Endodermal cell (in vitro differentiated cells): ENCODE measurements around the gene CUL4A. TPM values are rescaled to one million over a fixed set of nuclear protein-coding genes. Genes with fewer than 3 reads are reported as not detected.

Experiments
- DNase-seq: peaks from one replicate; pipeline ENCODE4 v3.0.0-alpha.2; 2017
- H3K27ac ChIP-seq: 2 replicates; pipeline ENCODE4 v1.5.1; 2013; ENCODE audit warnings: mild to moderate bottlenecking, low read depth, low read length, moderate library complexity
- H3K27me3 ChIP-seq: 2 replicates; pipeline ENCODE4 v1.6.1; 2013; ENCODE audit warnings: mild to moderate bottlenecking, low read length, moderate library complexity; ENCODE audit not compliant: insufficient read depth, control insufficient read depth, poor library complexity, severe bottlenecking
- H3K36me3 ChIP-seq: 2 replicates; pipeline ENCODE4 v1.7.0; 2013; ENCODE audit warnings: mild to moderate bottlenecking, low read length, moderate library complexity; ENCODE audit not compliant: control insufficient read depth, insufficient read depth
- H3K4me1 ChIP-seq: one replicate; pipeline ENCODE4 v1.7.0; 2013; ENCODE audit warnings: low read length; ENCODE audit not compliant: control insufficient read depth, insufficient read depth
- H3K4me3 ChIP-seq: 2 replicates; pipeline ENCODE4 v1.5.1; 2013; ENCODE audit warnings: mild to moderate bottlenecking, low read length, moderate library complexity
- H3K9ac ChIP-seq: 2 replicates; pipeline ENCODE4 v1.6.1; 2013; ENCODE audit warnings: mild to moderate bottlenecking, low read length, moderate library complexity; ENCODE audit not compliant: poor library complexity, severe bottlenecking; ENCODE audit errors: extremely low read depth
- H3K9me3 ChIP-seq: 2 replicates; pipeline ENCODE4 v1.6.1; 2013; ENCODE audit warnings: mild to moderate bottlenecking, low read length, moderate library complexity; ENCODE audit not compliant: control insufficient read depth
- H3K27ac Mint-ChIP-seq: 2 replicates; pipeline ENCODE4 v1.8.0; 2020; ENCODE audit warnings: mixed read lengths
- H3K27me3 Mint-ChIP-seq: 2 replicates; pipeline ENCODE4 v1.8.0; 2021; ENCODE audit warnings: mild to moderate bottlenecking, mixed read lengths; ENCODE audit not compliant: insufficient read depth
- H3K36me3 Mint-ChIP-seq: 2 replicates; pipeline ENCODE4 v1.8.0; 2020; ENCODE audit warnings: low read depth, mixed read lengths
- H3K4me1 Mint-ChIP-seq: 2 replicates; pipeline ENCODE4 v1.8.0; 2020; ENCODE audit warnings: mixed read lengths
- H3K4me3 Mint-ChIP-seq: 2 replicates; pipeline ENCODE4 v1.8.0; 2020; ENCODE audit warnings: mild to moderate bottlenecking, moderate library complexity, mixed read lengths
- H3K9me3 Mint-ChIP-seq: 2 replicates; pipeline ENCODE4 v1.8.0; 2020; ENCODE audit warnings: mild to moderate bottlenecking, mixed read lengths
- CTCF ChIP-seq: fragments of 200-600 bp; sonication (generic); conservative IDR thresholded peaks from 2 replicates; pipeline ENCODE4 v1.5.0; 2021; ENCODE audit warnings: antibody characterized with exemption, mild to moderate bottlenecking
- WGBS, 2 experiments: methylation state at CpG; one replicate each; pipeline versions ENCODE4 v1.1.5 to v1.1.7; 2013; ENCODE audit warnings: missing lambda C conversion rate in 2 of 2, mixed read lengths in 1 of 2; ENCODE audit not compliant: insufficient coverage in 1 of 2, insufficient read length in 1 of 2; 5-methylcytosine and 5-hydroxymethylcytosine counted together
- total RNA-seq, 2 donors: library from RNA; stranded (reverse); fragmentation: NEBNext Ultra II Directional in 1 of 2; extraction: Animal tissue kit (Norgen Biotek cat#: 25700) in 1 of 2; gene quantifications; 2 replicates in 1 of 2; 3 replicates in 1 of 2; pipeline ENCODE4 v1.2.1, GENCODE V29; 2021

CUL4A gene
- total RNA-seq, 2 donors from 2014 or later: 92.9 to 99.4 TPM

GRCh38 chr13:113220877-113221276, 11.5 kb downstream of the CUL4A start:
- Histone ChIP-seq H3K9ac (no peak overlapping the region), H3K27ac (no peak overlapping the region), H3K4me3 (no peak overlapping the region), H3K27me3 (no peaks in the 10 kb centered on the region), H3K4me1 (peaks cover 8% of the 10 kb centered on the region), H3K36me3 (peaks cover 79% of the 10 kb centered on the region), H3K9me3 (no peaks in the 10 kb centered on the region)
- Mint-ChIP-seq H3K9me3 (no peaks in the 10 kb centered on the region), H3K27ac (peak overlapping the region; percentile 48), H3K27me3 (no peaks in the 10 kb centered on the region), H3K36me3 (peaks cover 67% of the 10 kb centered on the region), H3K4me3 (no peak overlapping the region), H3K4me1 (peaks cover 13% of the 10 kb centered on the region)
- TF ChIP-seq CTCF: peak; percentile 64
- 96% methylated on average over 7 of the region's 7 CpGs for WGBS, 2 experiments
- DNase-seq: peak; percentile 64

- no peak overlapping the region for H3K27ac Mint-ChIP-seq
- peaks cover 85% of the 10 kb centered on the region for H3K36me3 Mint-ChIP-seq
- peaks cover 90% of the 10 kb centered on the region for H3K36me3 ChIP-seq
- no peak overlapping the region for H3K4me3 ChIP-seq
- peaks cover 10% of the 10 kb centered on the region for H3K4me1 Mint-ChIP-seq
- no peak for DNase-seq
- no peaks in the 10 kb centered on the region for H3K9me3 ChIP-seq
- H3K27me3 ChIP-seq: no peaks in the 10 kb centered on the region
- no peaks in the 10 kb centered on the region for H3K27me3 Mint-ChIP-seq
- H3K9ac ChIP-seq: no peak overlapping the region
- no peak for TF ChIP-seq CTCF
- no peaks in the 10 kb centered on the region for H3K9me3 Mint-ChIP-seq
- H3K27ac ChIP-seq: no peak overlapping the region
- WGBS, 2 experiments: 94 to 95% methylated on average over 7 of the region's 7 CpGs
- H3K4me1 ChIP-seq: no peaks in the 10 kb centered on the region
- H3K4me3 Mint-ChIP-seq: no peak overlapping the region
Observed at GRCh38 chr13:113223070-113223469, 13.7 kb downstream of the CUL4A start.

- Mint-ChIP-seq H3K36me3 (peaks cover 92% of the 10 kb centered on the region), H3K4me1 (peaks cover 5% of the 10 kb centered on the region), H3K9me3 (no peaks in the 10 kb centered on the region), H3K27ac (no peak overlapping the region), H3K27me3 (no peaks in the 10 kb centered on the region), H3K4me3 (no peak overlapping the region)
- WGBS, 2 experiments: 94 to 96% methylated on average over 10 of the region's 10 CpGs
- Histone ChIP-seq H3K36me3 (peaks cover 88% of the 10 kb centered on the region), H3K4me3 (no peak overlapping the region), H3K9me3 (no peaks in the 10 kb centered on the region), H3K27me3 (no peaks in the 10 kb centered on the region), H3K9ac (no peak overlapping the region), H3K27ac (no peak overlapping the region), H3K4me1 (no peaks in the 10 kb centered on the region)
- TF ChIP-seq CTCF: no peak
- no peak for DNase-seq
Observed at GRCh38 chr13:113224486-113224885, 15.1 kb downstream of the CUL4A start.
